Caki2 (cell line): Measurements from ENCODE around the gene DCTN2. TPM values are rescaled to one million over a fixed set of nuclear protein-coding genes. Genes with fewer than 3 reads are reported as not detected.

ENCODE experiments used
- DNase-seq: peaks from one replicate; pipeline ENCODE4 v3.0.0-alpha.2; 2015; ENCODE audit warnings: low read depth
- in situ Hi-C: cut with HindIII; loops from 2 replicates; pipeline ENCODE4 v1.10.0; 2016; ENCODE audit warnings: low sequenced_read_pairs, low pct_unique_long_range_greater_than_20kb, mixed read lengths
- total RNA-seq: library from RNA; depleted of rRNA; stranded (reverse); fragments of >200 nt; shearing (Covaris generic); gene quantifications from 2 replicates; pipeline ENCODE4 v1.2.3, GENCODE V29; 2014; ENCODE audit warnings: low replicate concordance; rRNA removed

The DCTN2 gene
- total RNA-seq, 1 experiment from 2014 or later: 358 TPM

- in situ Hi-C loops: no loop called here
Measured at GRCh38 chr12:57487055-57487596, 59.9 kb downstream of the DCTN2 start.

DNA sequence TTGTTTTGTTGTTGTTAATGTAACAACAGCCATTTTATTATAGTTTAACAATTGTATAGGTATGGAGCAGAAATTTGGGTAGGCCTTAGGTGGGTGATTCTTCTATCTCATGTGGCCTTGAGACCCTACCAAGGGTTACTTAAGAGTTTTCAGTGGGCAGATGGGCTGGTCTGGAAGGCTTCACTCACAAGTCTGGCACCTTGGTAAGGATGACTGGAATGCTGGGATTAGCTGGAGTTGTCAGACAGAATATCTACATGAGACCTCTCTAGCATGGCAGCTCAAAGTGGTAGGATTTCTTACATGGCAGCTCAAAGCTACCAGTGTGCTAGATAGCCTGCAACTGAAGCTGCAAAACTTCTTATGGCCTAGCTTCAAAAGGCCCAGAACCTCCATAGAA, 61.3 kb downstream of the DCTN2 start:
- in situ Hi-C loops: no loop called here
- no peak for DNase-seq

More at GRCh38 chr12:57487055-57487596, 59.9 kb downstream of the DCTN2 start:
- DNase-seq: no peak

DNA sequence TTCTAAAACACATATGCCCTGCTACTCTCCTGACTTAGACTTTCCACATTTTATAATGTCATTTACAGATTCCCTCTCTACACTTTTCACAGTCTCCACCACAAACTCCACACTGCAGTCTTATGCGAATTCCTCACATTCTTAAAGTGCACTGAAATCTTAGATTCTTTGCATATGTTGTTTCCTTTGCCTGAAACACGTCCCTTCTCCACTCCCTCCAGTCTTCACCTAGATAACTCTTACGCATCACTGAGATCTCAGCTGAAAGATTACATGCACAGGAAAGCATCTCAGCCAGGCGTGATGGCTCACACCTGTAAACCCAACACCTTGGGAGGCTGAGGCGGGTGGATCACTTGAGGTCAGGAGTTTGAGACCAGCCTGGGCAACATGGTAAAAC, 63.5 kb downstream of the DCTN2 start:
- DNase-seq: peak; percentile 59
- in situ Hi-C loops: no loop called here

DNA sequence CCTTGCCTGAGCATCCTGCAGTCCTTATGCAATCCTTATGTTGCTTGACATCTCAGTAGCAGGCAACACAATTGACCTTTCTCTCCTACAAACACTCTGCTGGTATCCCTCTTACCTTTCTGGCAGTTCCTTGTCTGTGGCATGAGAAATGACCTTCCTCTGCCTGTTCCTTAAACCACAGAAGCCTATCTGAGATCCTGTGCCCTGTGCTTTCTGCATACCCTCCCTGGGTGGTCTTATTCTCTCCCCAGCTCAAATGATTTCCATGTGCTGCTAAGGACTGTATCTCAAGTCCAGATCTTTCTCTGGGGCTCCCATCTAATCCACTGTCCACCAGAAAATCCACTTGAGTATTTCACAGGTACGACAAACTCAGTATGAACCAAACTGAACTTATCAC, 65.3 kb downstream of the DCTN2 start:
- no peak for DNase-seq

More for the DNA sequence above, 65.3 kb downstream of the DCTN2 start:
- in situ Hi-C loops: no loop called here

Other genes starting within 250 kb of the DCTN2 start
- gene R3HDM2, start 116.1 kb downstream of the DCTN2 start, total RNA-seq: 22.8 and 27.5 TPM in 2 replicates
- gene INHBC, start 112.4 kb downstream of the DCTN2 start, total RNA-seq: not detected in 2 replicates
- gene INHBE, start 91.9 kb downstream of the DCTN2 start, total RNA-seq: not detected in 2 replicates
- gene GLI1, start 87.4 kb downstream of the DCTN2 start, total RNA-seq: 0.57 and 1.8 TPM in 2 replicates
- gene ARHGAP9, start 67.3 kb downstream of the DCTN2 start, total RNA-seq: not detected in 2 replicates
- gene MARS1, start 59.1 kb downstream of the DCTN2 start, total RNA-seq: 285 and 315 TPM in 2 replicates
- 19.6 and 64.7 TPM in 2 replicates for gene DDIT3, start 26.7 kb downstream of the DCTN2 start, total RNA-seq
- gene MBD6, start 24.4 kb downstream of the DCTN2 start, total RNA-seq: 4.3 and 8.3 TPM in 2 replicates
- gene KIF5A, start 2.9 kb upstream of the DCTN2 start, total RNA-seq: not detected in 2 replicates
- gene PIP4K2C, start 44.0 kb upstream of the DCTN2 start, total RNA-seq: 33.7 and 39.2 TPM in 2 replicates
- 9.6 and 14.4 TPM in 2 replicates for gene DTX3, start 57.6 kb upstream of the DCTN2 start, total RNA-seq
- 43.3 and 58.6 TPM in 2 replicates for gene ARHGEF25, start 64.2 kb upstream of the DCTN2 start, total RNA-seq
- 64.3 and 66.6 TPM in 2 replicates for gene B4GALNT1, start 86.0 kb upstream of the DCTN2 start, total RNA-seq
- gene OS9, start 146.9 kb upstream of the DCTN2 start, total RNA-seq: 185 and 187 TPM in 2 replicates
- gene AGAP2, start 191.6 kb upstream of the DCTN2 start, total RNA-seq: 0.46 and 1.1 TPM in 2 replicates
- 103 and 136 TPM in 2 replicates for gene TSPAN31, start 197.8 kb upstream of the DCTN2 start, total RNA-seq
- gene CDK4, start 205.1 kb upstream of the DCTN2 start, total RNA-seq: 463 and 654 TPM in 2 replicates
- 8.0 and 16.6 TPM in 2 replicates for gene MARCHF9, start 207.9 kb upstream of the DCTN2 start, total RNA-seq
- gene CYP27B1, start 219.9 kb upstream of the DCTN2 start, total RNA-seq: 0.07 and 0.46 TPM in 2 replicates
- gene METTL1, start 224.9 kb upstream of the DCTN2 start, total RNA-seq: 30.4 and 118 TPM in 2 replicates
- gene EEF1AKMT3, start 225.4 kb upstream of the DCTN2 start, total RNA-seq: 10.5 and 12.6 TPM in 2 replicates
- gene TSFM, start 235.6 kb upstream of the DCTN2 start, total RNA-seq: 25.5 and 49.0 TPM in 2 replicates